OCI-LY7 (cell line): ENCODE measurements around the gene KRT83. TPM values are rescaled to one million over a fixed set of nuclear protein-coding genes. Genes with fewer than 3 reads are reported as not detected.

ENCODE experiments used
- BruUV-seq: library from RNA; stranded (reverse); fragments of 400-500 nt; replicated peaks from 2 replicates; lab custom pipeline; 2021; lab: Mats Ljungman, UMichigan
- CTCF ChIA-PET: fragments of 300-600 bp; sonication (Branson Sonifier 250); formaldehyde crosslinking; loops from one replicate; lab custom pipeline; 2022; ENCODE audit warnings: antibody characterized with exemption; ENCODE audit not compliant: unreplicated experiment; lab: Charles Lee
- POLR2A ChIA-PET: fragments of 300-600 bp; sonication (Branson Sonifier 250); formaldehyde crosslinking; loops from one replicate; lab custom pipeline; 2022; ENCODE audit warnings: antibody characterized with exemption; lab: Charles Lee
- DNase-seq: peaks from one replicate; pipeline ENCODE4 v3.0.0-alpha.2; 2015; ENCODE audit warnings: low spot score
- H2AFZ ChIP-seq: fragments of 200-600 bp; sonication (generic), shearing (Covaris generic); 2 replicates; pipeline ENCODE4 v1.6.1; 2014; ENCODE audit warnings: mild to moderate bottlenecking, antibody characterized with exemption, low read length, moderate library complexity
- H3K27ac ChIP-seq: fragments of 200-600 bp; sonication (generic); 2 replicates; pipeline ENCODE4 v1.5.1; 2014; ENCODE audit warnings: mixed run types, low read depth, mild to moderate bottlenecking, moderate library complexity, low read length, inconsistent platforms; ENCODE audit not compliant: poor library complexity, severe bottlenecking
- H3K36me3 ChIP-seq: fragments of 200-600 bp; sonication (generic); 2 replicates; pipeline ENCODE4 v1.6.1; 2014; ENCODE audit warnings: mild to moderate bottlenecking, antibody characterized with exemption, low read length, moderate library complexity, mixed read lengths; ENCODE audit not compliant: insufficient read depth
- H3K4me1 ChIP-seq: fragments of 200-600 bp; sonication (generic); 2 replicates; pipeline ENCODE4 v1.5.1; 2014; ENCODE audit warnings: mild to moderate bottlenecking, low read length; ENCODE audit not compliant: insufficient read depth, poor library complexity, severe bottlenecking
- H3K4me2 ChIP-seq: fragments of 200-600 bp; sonication (generic); 2 replicates; pipeline ENCODE4 v1.6.1; 2014; ENCODE audit warnings: mild to moderate bottlenecking, low read length
- H3K4me3 ChIP-seq: fragments of 200-600 bp; sonication (generic); 2 replicates; pipeline ENCODE4 v1.5.1; 2014; ENCODE audit warnings: mild to moderate bottlenecking, low read depth, low read length; ENCODE audit not compliant: poor library complexity, severe bottlenecking
- H3K79me2 ChIP-seq: fragments of 200-600 bp; sonication (generic); 2 replicates; pipeline ENCODE4 v1.6.1; 2016; ENCODE audit warnings: low read depth, mild to moderate bottlenecking, low read length, moderate library complexity, mixed read lengths; ENCODE audit not compliant: insufficient read depth
- H3K9me2 ChIP-seq: fragments of 200-600 bp; sonication (generic); 2 replicates; pipeline ENCODE4 v1.6.1; 2016; ENCODE audit warnings: mild to moderate bottlenecking, low read length, mixed read lengths; ENCODE audit not compliant: insufficient read depth
- H3K9me3 ChIP-seq: fragments of 200-600 bp; sonication (generic); 2 replicates; pipeline ENCODE4 v1.6.1; 2014; ENCODE audit warnings: mild to moderate bottlenecking, mixed run types, low read length, mixed read lengths
- H4K20me1 ChIP-seq: fragments of 200-600 bp; sonication (generic); 2 replicates; pipeline ENCODE4 v1.6.1; 2014; ENCODE audit warnings: mild to moderate bottlenecking, antibody characterized with exemption, low read length, moderate library complexity, mixed read lengths; ENCODE audit not compliant: insufficient read depth
- EZH2phosphoT487 ChIP-seq: fragments of 200-600 bp; sonication (generic); IDR thresholded peaks from 2 replicates; pipeline ENCODE4 v1.6.1; 2018; ENCODE audit warnings: low read depth, borderline replicate concordance, mild to moderate bottlenecking, mixed run types, antibody characterized with exemption, low read length, moderate library complexity, mixed read lengths
- intact Hi-C: fragments of 100-400 bp; cut with micrococcal nuclease; formaldehyde crosslinking; loops from one replicate; pipeline ENCODE4 v1.10.0; 2022; ENCODE audit not compliant: unreplicated experiment
- total RNA-seq, 2 experiments: library from RNA; depleted of rRNA in 1 of 2; stranded (reverse); fragments of >200 nt in 1 of 2; shearing (Covaris generic) in 1 of 2; gene quantifications; 2 replicates each; pipeline ENCODE4 v1.2.3, GENCODE V29; 2014 to 2022
- TF ChIP-seq, protein P1 (sequence below): fragments of 200-600 bp; sonication (generic); conservative IDR thresholded peaks from 2 replicates; pipeline ENCODE4 v1.5.1; 2014; ENCODE audit warnings: mild to moderate bottlenecking, antibody characterized with exemption, low read length, moderate library complexity, mixed read lengths

The KRT83 gene
- total RNA-seq, 2 experiments from 2014 or later = not detected

- intact Hi-C loops = no loop called here
- ChIA-PET POLR2A (interaction anchor here (0.7 kb wide), 2 partner anchors 140 to 825 kb away, joined by 3 read pairs; no protein-coding TSS in a partner anchor), CTCF (no interaction called here)
- Histone ChIP-seq H3K4me1 (no peaks in the 10 kb centered on the region), H3K36me3 (no peaks in the 10 kb centered on the region), H3K79me2 (no peaks in the 10 kb centered on the region), H3K4me3 (no peak overlapping the region), H3K9me2 (no peaks in the 10 kb centered on the region), H3K4me2 (no peak overlapping the region), H4K20me1 (no peaks in the 10 kb centered on the region), H2AFZ (no peak overlapping the region), H3K9me3 (no peaks in the 10 kb centered on the region), H3K27ac (no peak overlapping the region)
- no peak for DNase-seq
- BruUV-seq = no TSS peak
- TF ChIP-seq, protein P1, sequence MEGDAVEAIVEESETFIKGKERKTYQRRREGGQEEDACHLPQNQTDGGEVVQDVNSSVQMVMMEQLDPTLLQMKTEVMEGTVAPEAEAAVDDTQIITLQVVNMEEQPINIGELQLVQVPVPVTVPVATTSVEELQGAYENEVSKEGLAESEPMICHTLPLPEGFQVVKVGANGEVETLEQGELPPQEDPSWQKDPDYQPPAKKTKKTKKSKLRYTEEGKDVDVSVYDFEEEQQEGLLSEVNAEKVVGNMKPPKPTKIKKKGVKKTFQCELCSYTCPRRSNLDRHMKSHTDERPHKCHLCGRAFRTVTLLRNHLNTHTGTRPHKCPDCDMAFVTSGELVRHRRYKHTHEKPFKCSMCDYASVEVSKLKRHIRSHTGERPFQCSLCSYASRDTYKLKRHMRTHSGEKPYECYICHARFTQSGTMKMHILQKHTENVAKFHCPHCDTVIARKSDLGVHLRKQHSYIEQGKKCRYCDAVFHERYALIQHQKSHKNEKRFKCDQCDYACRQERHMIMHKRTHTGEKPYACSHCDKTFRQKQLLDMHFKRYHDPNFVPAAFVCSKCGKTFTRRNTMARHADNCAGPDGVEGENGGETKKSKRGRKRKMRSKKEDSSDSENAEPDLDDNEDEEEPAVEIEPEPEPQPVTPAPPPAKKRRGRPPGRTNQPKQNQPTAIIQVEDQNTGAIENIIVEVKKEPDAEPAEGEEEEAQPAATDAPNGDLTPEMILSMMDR = no peak
- TF ChIP-seq EZH2phosphoT487 = no peak
Observed at GRCh38 chr12:52277486-52278245, 43.5 kb downstream of the KRT83 start.

DNA sequence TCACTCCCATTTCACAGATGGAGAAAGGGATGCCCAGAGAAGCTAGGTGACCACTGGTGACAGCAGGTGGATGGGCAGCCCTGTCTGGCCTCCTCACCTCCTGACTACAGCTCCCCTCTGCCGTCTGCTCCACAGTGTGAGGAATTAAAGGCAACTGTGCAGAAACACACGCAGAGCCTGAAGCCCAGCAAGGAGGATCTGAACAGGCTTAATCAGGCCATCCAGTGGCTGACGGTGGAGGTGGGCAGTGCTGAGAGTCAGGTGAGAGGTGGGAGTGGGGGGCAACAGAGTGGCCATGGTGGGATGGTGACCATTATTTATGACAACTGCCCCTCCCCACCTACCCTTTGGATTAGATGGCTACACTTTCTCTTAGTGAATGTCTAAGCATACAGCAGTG, 45.5 kb downstream of the KRT83 start:
- Histone ChIP-seq H3K9me2 (no peaks in the 10 kb centered on the region), H3K27ac (no peak overlapping the region), H3K4me3 (no peak overlapping the region), H3K4me2 (no peak overlapping the region), H2AFZ (no peak overlapping the region), H3K4me1 (no peaks in the 10 kb centered on the region), H3K36me3 (no peaks in the 10 kb centered on the region), H4K20me1 (no peaks in the 10 kb centered on the region), H3K79me2 (no peaks in the 10 kb centered on the region), H3K9me3 (no peaks in the 10 kb centered on the region)
- POLR2A ChIA-PET = interaction anchor here (1.0 kb wide), 1 partner anchor 10 kb away, joined by 3 read pairs; no protein-coding TSS in a partner anchor
- intact Hi-C loops = no loop called here
- CTCF ChIA-PET = no interaction called here
- TF ChIP-seq, protein P1 = no peak
- no peak for TF ChIP-seq EZH2phosphoT487
- DNase-seq = no peak
- BruUV-seq = no TSS peak

GRCh38 chr12:52274521-52275120, 46.6 kb downstream of the KRT83 start, which contains the start of gene KRT86:
TSS of gene KRT86 (plus strand) at chr12:52274645. CDS start at chr12:52301917, 27,272 bp downstream.
- Histone ChIP-seq H3K4me1 (no peaks in the 10 kb centered on the region), H3K4me3 (no peak within 1 kb of the TSS), H3K9me3 (no peaks in the 10 kb centered on the region), H3K36me3 (no peaks in the 10 kb centered on the region), H4K20me1 (no peaks in the 10 kb centered on the region), H3K4me2 (no peak within 1 kb of the TSS), H3K79me2 (no peaks in the 10 kb centered on the region), H2AFZ (no peak within 1 kb of the TSS), H3K27ac (no peak within 1 kb of the TSS), H3K9me2 (no peaks in the 10 kb centered on the region)
- TF ChIP-seq EZH2phosphoT487 = no peak
- TF ChIP-seq, protein P1 = no peak
- DNase-seq = no peak
- BruUV-seq = no TSS peak
- intact Hi-C loops = no loop called here
- CTCF ChIA-PET = no interaction called here
- POLR2A ChIA-PET = no interaction called here
